Measurements from ENCODE around the gene SYT12. TPM values are rescaled to one million over a fixed set of nuclear protein-coding genes. Genes with fewer than 3 reads are reported as not detected.

Gene SYT12
- total RNA-seq, 6 experiments from 2014 or later: 1.8 to 35.3 (median 14.2) TPM

DNA sequence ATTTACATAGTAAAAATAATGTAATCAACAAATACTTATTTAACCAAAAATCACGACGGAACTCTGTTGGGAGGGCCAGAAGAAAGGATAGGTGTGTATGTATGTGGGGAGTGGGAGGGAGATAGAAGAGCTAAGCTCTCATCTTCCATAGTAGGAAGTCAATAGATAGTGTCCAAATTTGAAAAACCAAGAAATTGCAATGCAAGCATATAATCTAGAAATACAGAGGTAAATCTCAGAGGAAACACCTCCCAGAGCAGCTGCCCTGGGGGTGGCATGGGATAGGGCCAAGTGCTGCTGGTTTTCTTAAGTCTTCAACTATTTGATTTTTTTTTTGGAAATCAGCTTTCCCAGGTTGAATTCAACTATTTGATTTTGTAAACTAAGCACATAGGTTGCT lies 30.9 kb upstream of the SYT12 start:
- intact Hi-C loops (cut with DNase I): no loop called here
- Histone ChIP-seq H3K27ac (no peak overlapping the region), H3K4me1 (no peaks in the 10 kb centered on the region), H3K36me3 (no peaks in the 10 kb centered on the region), H3K4me3 (no peak overlapping the region), H3K27me3 (no peaks in the 10 kb centered on the region), H3K9me3 (no peaks in the 10 kb centered on the region)
- WGBS (ENCODE audit: insufficient coverage, low coverage, low lambda C conversion rate, missing lambda C conversion rate): 72% methylated on average over 2 of the region's 2 CpGs
- ATAC-seq (no peak), DNase-seq (no peak)
- TF ChIP-seq POLR2A (IDR thresholded peaks at IDR 0.05): no peak
- TF ChIP-seq, protein P1, sequence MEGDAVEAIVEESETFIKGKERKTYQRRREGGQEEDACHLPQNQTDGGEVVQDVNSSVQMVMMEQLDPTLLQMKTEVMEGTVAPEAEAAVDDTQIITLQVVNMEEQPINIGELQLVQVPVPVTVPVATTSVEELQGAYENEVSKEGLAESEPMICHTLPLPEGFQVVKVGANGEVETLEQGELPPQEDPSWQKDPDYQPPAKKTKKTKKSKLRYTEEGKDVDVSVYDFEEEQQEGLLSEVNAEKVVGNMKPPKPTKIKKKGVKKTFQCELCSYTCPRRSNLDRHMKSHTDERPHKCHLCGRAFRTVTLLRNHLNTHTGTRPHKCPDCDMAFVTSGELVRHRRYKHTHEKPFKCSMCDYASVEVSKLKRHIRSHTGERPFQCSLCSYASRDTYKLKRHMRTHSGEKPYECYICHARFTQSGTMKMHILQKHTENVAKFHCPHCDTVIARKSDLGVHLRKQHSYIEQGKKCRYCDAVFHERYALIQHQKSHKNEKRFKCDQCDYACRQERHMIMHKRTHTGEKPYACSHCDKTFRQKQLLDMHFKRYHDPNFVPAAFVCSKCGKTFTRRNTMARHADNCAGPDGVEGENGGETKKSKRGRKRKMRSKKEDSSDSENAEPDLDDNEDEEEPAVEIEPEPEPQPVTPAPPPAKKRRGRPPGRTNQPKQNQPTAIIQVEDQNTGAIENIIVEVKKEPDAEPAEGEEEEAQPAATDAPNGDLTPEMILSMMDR (IDR thresholded peaks at IDR 0.05): no peak

DNA sequence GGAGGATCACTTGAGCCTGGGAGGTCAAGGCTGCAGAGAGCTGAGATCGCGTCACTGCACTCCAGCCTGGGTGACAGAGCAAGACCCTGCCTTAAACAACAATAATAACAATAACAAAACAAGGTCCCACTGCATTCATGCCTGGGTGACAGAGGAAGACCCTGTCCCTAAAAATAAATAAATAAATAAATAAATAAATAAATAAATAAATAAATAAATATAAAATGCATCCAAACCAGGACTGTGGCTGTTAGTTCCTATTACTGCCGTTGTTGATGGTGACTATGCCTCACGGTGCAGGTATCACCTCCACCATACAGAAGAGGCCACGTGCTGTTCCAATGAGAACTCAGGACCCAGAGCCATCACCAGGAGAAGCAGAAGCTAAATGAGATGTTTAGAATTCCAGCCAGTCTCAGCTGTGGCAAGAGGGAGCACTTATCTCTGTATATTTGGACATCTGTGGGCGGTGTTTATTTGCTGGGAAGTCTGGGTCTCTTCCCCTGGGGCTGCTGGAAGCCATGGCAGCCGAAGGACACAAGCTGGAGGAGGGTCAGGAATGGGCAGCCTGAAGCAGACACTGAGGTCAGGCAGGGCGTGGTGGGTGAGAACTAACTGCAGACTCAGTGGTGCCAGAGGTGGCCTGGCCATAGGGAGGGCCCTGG lies 26.2 kb upstream of the SYT12 start:
- TF ChIP-seq, protein P1 (IDR thresholded peaks at IDR 0.05): no peak
- TF ChIP-seq POLR2A (IDR thresholded peaks at IDR 0.05): no peak
- no peaks in the 10 kb centered on the region for H3K36me3 ChIP-seq
- DNase-seq: peak in 1 of 3 donors; percentile 41
- H3K4me1 ChIP-seq: no peaks in the 10 kb centered on the region
- no peak overlapping the region for H3K27ac ChIP-seq
- peak in 3 of 4 donors; percentile 35 to 88 (median 50) for ATAC-seq
- 50% methylated on average over 6 of the region's 8 CpGs for WGBS (ENCODE audit: insufficient coverage, low coverage, low lambda C conversion rate, missing lambda C conversion rate)
- H3K4me3 ChIP-seq: no peak overlapping the region
- H3K27me3 ChIP-seq: no peaks in the 10 kb centered on the region
- intact Hi-C loops (cut with DNase I): no loop called here
- no peaks in the 10 kb centered on the region for H3K9me3 ChIP-seq

DNA sequence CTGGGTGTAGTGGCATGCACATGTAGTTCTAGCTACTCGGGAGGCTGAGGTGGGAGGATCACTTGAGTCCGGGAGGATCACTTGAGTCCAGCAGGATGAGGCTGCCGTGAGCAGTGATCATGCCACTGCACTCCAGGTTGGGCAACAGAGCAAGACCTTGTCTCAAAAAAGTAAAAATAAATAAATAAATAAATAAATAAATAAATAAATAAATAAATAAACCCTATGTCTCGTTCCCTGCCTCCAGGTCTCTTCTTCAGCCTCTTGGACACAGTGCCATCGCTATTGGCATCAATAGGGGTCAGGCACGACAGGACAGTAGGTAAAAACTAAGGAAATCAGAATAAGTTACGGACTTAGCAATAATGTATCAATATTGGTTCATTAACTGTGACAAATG lies 23.4 kb upstream of the SYT12 start:
- WGBS (ENCODE audit: insufficient coverage, low coverage, low lambda C conversion rate, missing lambda C conversion rate): 82% methylated on average over 7 of the region's 7 CpGs
- ATAC-seq: no peak

DNA sequence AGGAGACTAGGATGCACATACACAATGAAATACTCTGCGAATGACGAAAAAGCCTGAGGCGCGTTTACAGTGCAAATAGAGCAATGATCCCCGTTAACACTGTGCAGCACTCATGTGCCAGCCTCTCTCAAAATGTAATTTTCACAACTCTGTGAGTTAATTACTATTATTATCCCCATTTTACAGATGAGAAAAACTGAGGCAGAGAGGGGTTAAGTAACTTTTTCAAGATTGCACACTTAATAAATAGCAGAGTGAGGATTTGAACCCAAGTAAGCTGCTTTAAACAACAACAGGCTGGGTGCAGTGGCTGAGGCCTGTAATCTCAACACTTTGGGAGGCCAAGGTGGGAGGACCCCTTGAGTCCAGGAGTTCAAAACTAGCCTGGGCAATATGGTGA lies 21.6 kb upstream of the SYT12 start:
- Histone ChIP-seq H3K4me3 (no peak overlapping the region), H3K36me3 (no peaks in the 10 kb centered on the region), H3K27ac (no peak overlapping the region), H3K27me3 (no peaks in the 10 kb centered on the region), H3K9me3 (no peaks in the 10 kb centered on the region), H3K4me1 (peaks cover 0 to 24% (median 11%) of the 10 kb centered on the region in 4 donors)
- ATAC-seq (no peak), DNase-seq (no peak)
- no peak for TF ChIP-seq POLR2A (IDR thresholded peaks at IDR 0.05)
- TF ChIP-seq, protein P1 (IDR thresholded peaks at IDR 0.05): no peak
- 84% methylated on average over 3 of the region's 5 CpGs for WGBS (ENCODE audit: insufficient coverage, low coverage, low lambda C conversion rate, missing lambda C conversion rate)
- intact Hi-C loops (cut with DNase I): no loop called here

More for the DNA sequence above, 23.4 kb upstream of the SYT12 start:
- Histone ChIP-seq H3K4me3 (no peak overlapping the region), H3K27me3 (no peaks in the 10 kb centered on the region), H3K4me1 (peaks cover 0 to 24% (median 11%) of the 10 kb centered on the region in 4 donors), H3K36me3 (no peaks in the 10 kb centered on the region), H3K27ac (no peak overlapping the region), H3K9me3 (no peaks in the 10 kb centered on the region)
- intact Hi-C loops (cut with DNase I): no loop called here
- TF ChIP-seq, protein P1 (IDR thresholded peaks at IDR 0.05): no peak
- TF ChIP-seq POLR2A (IDR thresholded peaks at IDR 0.05): no peak
- DNase-seq: no peak
